Measurements from ENCODE around the gene CAGE1. TPM values are rescaled to one million over a fixed set of nuclear protein-coding genes. Genes with fewer than 3 reads are reported as not detected.
"Not testable (repeated sequence)": the region's sequence is repeated elsewhere in the genome, so short reads cannot be mapped to it uniquely, and the experiment has no call there.

The CAGE1 gene
- total RNA-seq, 1 donor from 2014 or later: not detected

GRCh38 chr6:7316658-7317533, 72.6 kb downstream of the CAGE1 start:
- no peak overlapping the region for H3K4me3 Mint-ChIP-seq (ENCODE audit: low read depth)
- H3K27me3 Mint-ChIP-seq: no peaks in the 10 kb centered on the region
- no peak for TF ChIP-seq CTCF (IDR thresholded peaks at IDR 0.05; ENCODE audit: unreplicated experiment)
- H3K27ac Mint-ChIP-seq: no peak overlapping the region
- H3K4me1 Mint-ChIP-seq (ENCODE audit: low read depth): peaks cover 1% of the 10 kb centered on the region
- DNase-seq (ENCODE audit: low spot score, unreplicated experiment): no peak
- H3K9me3 Mint-ChIP-seq (ENCODE audit: low read depth): peaks cover 3% of the 10 kb centered on the region
- peaks cover 2% of the 10 kb centered on the region for H3K36me3 Mint-ChIP-seq (ENCODE audit: insufficient read depth)

GRCh38 chr6:7315948-7316365, 73.6 kb downstream of the CAGE1 start:
- no peaks in the 10 kb centered on the region for H3K27me3 Mint-ChIP-seq
- no peak overlapping the region for H3K4me3 Mint-ChIP-seq (ENCODE audit: low read depth)
- H3K9me3 Mint-ChIP-seq (ENCODE audit: low read depth): peaks cover 3% of the 10 kb centered on the region

GRCh38 chr6:7315087-7315947, 74.2 kb downstream of the CAGE1 start:
- H3K36me3 Mint-ChIP-seq (ENCODE audit: insufficient read depth); H3K27me3 Mint-ChIP-seq; H3K4me1 Mint-ChIP-seq (ENCODE audit: low read depth); H3K27ac Mint-ChIP-seq; H3K4me3 Mint-ChIP-seq (ENCODE audit: low read depth); H3K9me3 Mint-ChIP-seq (ENCODE audit: low read depth); DNase-seq (ENCODE audit: low spot score, unreplicated experiment): not testable (repeated sequence)

More at GRCh38 chr6:7315948-7316365, 73.6 kb downstream of the CAGE1 start:
- no peak for TF ChIP-seq CTCF (IDR thresholded peaks at IDR 0.05; ENCODE audit: unreplicated experiment)
- no peak for DNase-seq (ENCODE audit: low spot score, unreplicated experiment)
- Mint-ChIP-seq H3K4me1 (ENCODE audit: low read depth) (peaks cover 7% of the 10 kb centered on the region), H3K36me3 (ENCODE audit: insufficient read depth) (peaks cover 2% of the 10 kb centered on the region), H3K27ac (no peak overlapping the region)

- H3K4me3 Mint-ChIP-seq (ENCODE audit: low read depth): no peak overlapping the region
- H3K4me1 Mint-ChIP-seq (ENCODE audit: low read depth): peaks cover 7% of the 10 kb centered on the region
- no peak for DNase-seq (ENCODE audit: low spot score, unreplicated experiment)
- H3K27ac Mint-ChIP-seq: peak overlapping the region; percentile 4
- peaks cover 3% of the 10 kb centered on the region for H3K9me3 Mint-ChIP-seq (ENCODE audit: low read depth)
- peaks cover 6% of the 10 kb centered on the region for H3K36me3 Mint-ChIP-seq (ENCODE audit: insufficient read depth)
- no peaks in the 10 kb centered on the region for H3K27me3 Mint-ChIP-seq
- TF ChIP-seq CTCF (IDR thresholded peaks at IDR 0.05; ENCODE audit: unreplicated experiment): no peak
Observed at GRCh38 chr6:7314414-7314813, 75.1 kb downstream of the CAGE1 start.

GRCh38 chr6:7313505-7314165, 75.9 kb downstream of the CAGE1 start:
- H3K36me3 Mint-ChIP-seq (ENCODE audit: insufficient read depth): peaks cover 11% of the 10 kb centered on the region
- H3K27me3 Mint-ChIP-seq: no peaks in the 10 kb centered on the region
- no peak for DNase-seq (ENCODE audit: low spot score, unreplicated experiment)
- peak overlapping the region; percentile 96 for H3K27ac Mint-ChIP-seq
- H3K9me3 Mint-ChIP-seq (ENCODE audit: low read depth): peaks cover 3% of the 10 kb centered on the region
- peaks cover 7% of the 10 kb centered on the region for H3K4me1 Mint-ChIP-seq (ENCODE audit: low read depth)
- no peak for TF ChIP-seq CTCF (IDR thresholded peaks at IDR 0.05; ENCODE audit: unreplicated experiment)
- H3K4me3 Mint-ChIP-seq (ENCODE audit: low read depth): peak overlapping the region; percentile 85
